ENCODE results near the gene DPYSL5. TPM values are rescaled to one million over a fixed set of nuclear protein-coding genes. Genes with fewer than 3 reads are reported as not detected.

The DPYSL5 gene
- total and polyA plus RNA-seq, 2 of the 13 experiments (the other 11 are each of a cell fraction or from before 2014, with no cell fraction given) = 0.15 TPM; not detected in 1

GRCh38 chr2:26925100-26925791 is 77.3 kb downstream of the DPYSL5 start (continued):
- no peak for TF ChIP-seq ZNF18 (CRISPR knock-in tag; IDR thresholded peaks at IDR 0.05; ENCODE audit: insufficient replicate concordance)
- no peak for TF ChIP-seq TBP (CRISPR knock-in tag; IDR thresholded peaks at IDR 0.05)
- TF ChIP-seq ZBTB38 (CRISPR knock-in tag; IDR thresholded peaks at IDR 0.05) = no peak; the same call in 1 of the 2 replicates
- peak; percentile 85 for TF ChIP-seq WIZ (CRISPR knock-in tag; IDR thresholded peaks at IDR 0.05)
- no peak for TF ChIP-seq CENPT (CRISPR knock-in tag; IDR thresholded peaks at IDR 0.05; ENCODE audit: low read depth)
- peak; percentile 33; the same call in 1 of the 2 replicates for TF ChIP-seq NFYC (CRISPR knock-in tag; IDR thresholded peaks at IDR 0.05)
- peak; percentile 41; the same call in 1 of the 2 replicates for TF ChIP-seq ZNF563 (CRISPR knock-in tag; IDR thresholded peaks at IDR 0.05)
- no peak for TF ChIP-seq HNRNPUL1 (IDR thresholded peaks at IDR 0.05; ENCODE audit: low read depth, low read length)
- no peak for TF ChIP-seq JARID2 (CRISPR knock-in tag; IDR thresholded peaks at IDR 0.05; ENCODE audit: insufficient replicate concordance)
- TF ChIP-seq SALL2 (CRISPR knock-in tag; IDR thresholded peaks at IDR 0.05) = no peak
- TF ChIP-seq KLF13 (CRISPR knock-in tag; IDR thresholded peaks at IDR 0.05) = no peak; the same call in 1 of the 2 replicates
- no peak for TF ChIP-seq LRRFIP1 (CRISPR knock-in tag; conservative IDR thresholded peaks at IDR 0.05)
- TF ChIP-seq ZMYM3 (CRISPR knock-in tag; IDR thresholded peaks at IDR 0.05) = peak; percentile 96
- TF ChIP-seq ZNF33A (CRISPR knock-in tag; IDR thresholded peaks at IDR 0.05; ENCODE audit: borderline replicate concordance) = no peak
- TF ChIP-seq ARHGAP35 (CRISPR knock-in tag; IDR thresholded peaks at IDR 0.05; ENCODE audit: borderline replicate concordance) = no peak
- TF ChIP-seq ZNF543 (CRISPR knock-in tag; IDR thresholded peaks at IDR 0.05) = peak; percentile 89
- no peak for TF ChIP-seq ZNF891 (CRISPR knock-in tag; IDR thresholded peaks at IDR 0.05)
- TF ChIP-seq ZNF512 (CRISPR knock-in tag; IDR thresholded peaks at IDR 0.05) = peak; percentile 61; the same call in 1 of the 2 replicates
- no peak for TF ChIP-seq USF2 (IDR thresholded peaks at IDR 0.05; ENCODE audit: low read depth, low read length)
- TF ChIP-seq USF2 (CRISPR knock-in tag; IDR thresholded peaks at IDR 0.05; ENCODE audit: borderline replicate concordance) = no peak
- no peak; the same call in 1 of the 2 replicates for TF ChIP-seq RAD21 (CRISPR knock-in tag; IDR thresholded peaks at IDR 0.05)
- no peak for TF ChIP-seq RAD51 (IDR thresholded peaks at IDR 0.05; ENCODE audit: borderline replicate concordance)

All from HepG2 (cell line).